DMS153 treated with DMSO at 0.1 percent for 48 hours (cell line): ENCODE measurements around the gene SPG21.
"Not testable (repeated sequence)": the region's sequence is repeated elsewhere in the genome, so short reads cannot be mapped to it uniquely, and the experiment has no call there.

ENCODE experiments used
- DNase-seq: peaks from one replicate; lab custom pipeline; 2025; ENCODE audit not compliant: unreplicated experiment; lab: John Stamatoyannopoulos, UW

Gene SPG21, protein sequence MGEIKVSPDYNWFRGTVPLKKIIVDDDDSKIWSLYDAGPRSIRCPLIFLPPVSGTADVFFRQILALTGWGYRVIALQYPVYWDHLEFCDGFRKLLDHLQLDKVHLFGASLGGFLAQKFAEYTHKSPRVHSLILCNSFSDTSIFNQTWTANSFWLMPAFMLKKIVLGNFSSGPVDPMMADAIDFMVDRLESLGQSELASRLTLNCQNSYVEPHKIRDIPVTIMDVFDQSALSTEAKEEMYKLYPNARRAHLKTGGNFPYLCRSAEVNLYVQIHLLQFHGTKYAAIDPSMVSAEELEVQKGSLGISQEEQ

DNA sequence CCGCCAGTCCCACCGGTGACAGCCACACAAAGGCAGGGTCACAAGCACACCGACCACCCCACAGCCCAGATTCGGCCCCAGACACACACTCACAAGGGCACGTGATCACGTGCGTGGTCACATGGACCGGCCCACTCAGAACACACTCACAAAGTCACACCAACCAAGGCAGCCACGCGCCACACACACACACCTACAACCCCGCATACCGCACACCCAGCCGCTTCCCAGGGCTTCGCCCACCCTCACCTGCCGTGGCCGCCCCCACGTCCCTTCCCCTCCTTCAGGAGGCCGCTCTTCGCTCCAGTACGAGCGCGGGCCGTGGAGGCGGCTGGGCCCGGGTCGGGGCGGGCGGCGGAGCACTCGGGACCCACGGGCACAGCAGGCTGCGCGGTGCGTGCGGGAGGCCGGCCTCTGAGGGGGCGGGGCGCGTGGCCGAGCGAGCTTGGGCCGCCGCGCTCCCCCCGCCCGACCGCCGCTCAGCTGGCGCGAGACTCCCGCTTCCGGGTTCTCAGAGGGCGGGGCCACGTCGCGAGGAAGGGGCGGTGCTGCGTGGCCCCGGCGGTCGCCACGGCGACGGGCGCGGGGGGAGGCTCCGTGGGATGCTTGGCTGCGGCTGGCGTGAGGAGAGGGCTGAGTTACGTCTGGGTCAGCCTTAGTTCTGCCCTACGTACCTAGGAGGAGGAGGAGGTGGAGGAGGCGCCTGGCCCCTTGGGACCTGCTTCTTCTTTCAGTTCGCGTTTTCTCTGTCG, at the start of gene SPG21:
TSS of gene SPG21 (minus strand) at position 499 of the 752 bp plus-strand sequence. CDS start 6,345 bp downstream, outside the sequence.
- DNase-seq, result peak; percentile 41

DNA sequence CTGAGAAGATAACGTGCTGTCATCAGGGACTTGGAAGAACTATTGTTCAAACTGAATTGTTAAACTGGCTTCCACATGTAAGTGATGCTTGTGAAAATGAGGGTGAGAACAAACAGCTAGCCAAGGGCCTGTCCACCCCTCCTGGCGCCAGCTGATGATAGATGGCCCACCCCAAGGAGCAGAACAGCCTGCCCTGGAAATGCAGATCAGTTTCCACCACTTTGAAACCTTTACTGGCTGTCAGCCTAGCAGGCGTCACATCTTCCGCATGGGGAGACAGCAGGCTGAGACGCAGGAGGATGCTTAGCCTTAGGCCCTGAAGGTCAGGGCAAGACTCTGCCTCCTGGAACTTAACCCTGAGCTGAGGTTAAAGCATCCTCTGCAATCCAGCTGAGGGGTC, 49.1 kb upstream of the SPG21 start:
- DNase-seq, result no peak

DNA sequence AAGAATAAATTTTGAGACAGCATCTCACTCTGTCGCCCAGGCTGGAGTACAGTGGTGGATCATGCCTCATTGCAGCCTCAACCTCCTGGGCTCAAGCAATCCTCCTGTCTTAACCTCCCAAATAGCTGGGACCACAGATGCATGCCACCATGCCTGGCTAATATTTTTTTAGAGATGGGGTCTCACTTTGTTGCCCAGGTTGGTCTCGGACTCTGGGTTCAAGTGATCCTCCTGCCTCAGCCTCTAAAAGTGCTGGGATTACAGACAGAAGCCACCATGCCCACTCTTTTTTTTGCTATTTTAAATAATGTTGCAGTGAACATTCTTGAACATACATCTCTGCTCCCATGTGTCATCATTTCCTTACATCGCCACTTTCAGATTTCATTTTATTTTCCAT, 48.7 kb upstream of the SPG21 start:
- DNase-seq, result no peak

GRCh38 chr15:65037309-65037708, 47.6 kb upstream of the SPG21 start:
- no peak for DNase-seq

DNA sequence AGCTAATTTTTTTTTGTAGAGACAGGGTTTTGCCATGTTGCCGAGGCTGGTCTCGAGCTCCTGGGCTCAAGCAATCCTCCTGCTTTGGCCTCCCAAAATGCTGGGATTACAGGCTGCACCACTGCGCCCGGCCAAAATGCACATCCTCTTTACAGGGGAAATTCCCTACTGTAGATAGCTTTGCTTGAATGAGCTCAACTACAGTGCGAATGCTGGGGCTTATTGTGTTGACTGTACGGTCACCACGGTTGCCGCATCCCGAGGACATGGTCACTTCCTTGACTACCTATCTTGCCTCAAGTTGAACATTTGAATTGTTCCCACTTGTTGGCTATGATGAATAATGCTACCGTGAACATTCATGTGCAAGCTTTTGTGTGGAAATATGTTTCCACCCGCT, 45.0 kb upstream of the SPG21 start:
- DNase-seq, result no peak

DNA sequence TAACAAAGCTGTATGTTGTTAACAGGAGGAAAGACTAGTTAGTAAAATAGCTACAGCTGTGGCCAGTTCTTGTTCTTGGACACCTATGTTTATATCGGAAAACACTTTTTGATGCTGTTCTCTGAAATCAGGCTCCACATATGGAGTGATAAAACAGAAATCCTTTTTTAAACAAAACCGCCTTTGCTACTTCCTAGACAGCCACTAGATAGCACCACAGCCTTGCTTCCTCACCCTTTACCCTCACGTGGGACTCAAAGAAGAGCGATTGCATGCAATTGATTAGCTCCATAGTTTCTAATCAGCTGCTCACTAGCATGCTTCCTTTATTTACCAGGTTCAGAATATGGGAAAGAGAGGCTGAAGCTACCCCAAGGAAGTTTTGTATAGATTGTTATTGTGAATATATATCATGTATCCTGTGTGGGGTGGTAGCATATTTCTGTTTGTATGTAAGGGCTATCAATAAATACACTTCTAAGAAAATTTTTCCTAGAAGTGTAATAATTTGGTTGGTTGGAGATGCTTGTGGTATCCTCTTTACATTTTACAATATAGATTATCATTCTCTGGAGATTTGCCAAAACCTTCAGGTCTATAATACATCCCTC, 44.0 kb upstream of the SPG21 start:
- no peak for DNase-seq

GRCh38 chr15:65032801-65033537, 43.3 kb upstream of the SPG21 start:
- DNase-seq, result peak; percentile 1

DNA sequence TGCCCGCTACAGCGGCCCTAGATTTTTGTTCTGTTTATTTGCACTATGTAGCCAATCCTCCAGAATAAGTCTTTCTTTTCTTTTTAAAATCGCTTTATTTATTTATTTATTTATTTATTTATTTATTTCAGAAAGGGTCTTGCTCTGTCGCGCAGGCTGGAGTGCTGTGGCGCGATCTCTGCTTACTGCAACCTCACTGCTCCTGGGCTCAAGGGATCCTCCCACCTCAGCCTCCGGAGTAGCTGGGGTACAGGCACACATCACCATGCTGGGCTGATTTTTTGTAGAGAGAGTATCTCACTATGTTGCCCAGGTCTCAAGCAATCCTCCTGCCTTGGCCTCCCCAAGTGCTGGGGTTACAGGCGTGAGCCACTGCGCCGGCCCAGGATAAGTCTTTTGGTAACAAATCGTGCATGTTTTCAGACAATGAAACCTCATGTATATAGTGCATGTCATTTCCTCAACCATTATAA, 40.1 kb upstream of the SPG21 start:
- DNase-seq, result no peak

DNA sequence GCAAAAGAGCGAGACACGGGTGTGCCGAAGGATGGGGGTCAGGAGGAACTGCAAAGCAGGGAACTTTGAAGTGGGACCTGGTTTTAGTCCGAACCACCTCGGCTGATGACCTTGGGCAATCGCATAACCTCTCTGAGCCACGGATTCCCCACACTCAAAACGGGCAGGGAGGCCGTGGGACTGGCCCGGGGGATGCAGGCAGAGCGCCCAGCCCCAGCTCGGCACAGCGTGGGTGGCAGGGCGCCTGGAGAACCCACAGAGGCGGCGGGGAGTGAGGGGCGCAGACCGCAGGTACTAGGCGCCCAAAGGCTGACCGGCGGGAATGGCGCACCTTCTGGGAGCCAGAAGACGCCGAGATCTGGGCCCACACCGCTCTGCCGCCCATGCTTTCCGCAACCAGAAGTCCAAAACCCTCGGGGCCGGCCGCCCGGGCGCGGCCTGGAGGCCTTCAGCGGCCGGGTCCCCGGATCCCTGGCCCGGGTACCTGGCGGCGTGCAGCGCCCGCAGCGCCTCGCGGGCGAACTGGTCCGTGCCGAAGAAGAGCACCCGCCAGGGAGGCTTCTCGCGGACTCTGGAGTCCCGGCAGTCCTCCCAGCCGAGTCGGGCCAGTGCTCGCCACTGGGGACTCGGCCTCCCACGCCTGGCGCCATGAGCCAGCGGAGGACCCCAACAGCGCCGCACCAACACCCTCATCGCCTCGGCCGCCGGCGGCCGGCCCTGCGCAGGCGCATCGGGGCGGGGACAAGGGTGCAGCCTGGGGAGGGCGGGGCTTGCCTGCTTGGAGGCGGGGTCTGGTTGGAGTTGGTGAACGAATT, 39.4 kb upstream of the SPG21 start, which contains the start of gene MTFMT:
TSS of gene MTFMT (minus strand) at position 719 of the 815 bp plus-strand sequence. CDS start at position 693, 26 bp downstream.
- peak; percentile 8 for DNase-seq

GRCh38 chr15:65028338-65028737, 38.6 kb upstream of the SPG21 start:
- DNase-seq, result no peak

DNA sequence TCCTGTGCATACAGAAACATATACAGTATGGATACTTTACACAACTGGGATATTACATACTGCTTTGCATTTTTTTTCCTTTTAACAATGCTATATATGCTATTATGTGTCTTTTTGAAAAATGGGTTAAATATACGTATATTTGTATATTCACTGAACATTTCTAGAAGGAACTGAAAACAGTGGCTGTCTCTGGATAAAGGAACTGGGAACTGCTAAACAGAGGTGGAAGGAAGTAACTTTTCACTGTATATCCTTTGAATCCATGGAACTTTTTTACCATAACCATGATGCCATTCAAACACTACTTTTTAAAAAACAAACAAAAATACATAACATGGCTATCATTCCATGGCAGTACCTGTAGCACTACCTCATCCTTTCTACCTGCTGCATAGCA, 37.9 kb upstream of the SPG21 start:
- no peak for DNase-seq

GRCh38 chr15:65026756-65027155, 37.0 kb upstream of the SPG21 start:
- DNase-seq, result no peak

DNA sequence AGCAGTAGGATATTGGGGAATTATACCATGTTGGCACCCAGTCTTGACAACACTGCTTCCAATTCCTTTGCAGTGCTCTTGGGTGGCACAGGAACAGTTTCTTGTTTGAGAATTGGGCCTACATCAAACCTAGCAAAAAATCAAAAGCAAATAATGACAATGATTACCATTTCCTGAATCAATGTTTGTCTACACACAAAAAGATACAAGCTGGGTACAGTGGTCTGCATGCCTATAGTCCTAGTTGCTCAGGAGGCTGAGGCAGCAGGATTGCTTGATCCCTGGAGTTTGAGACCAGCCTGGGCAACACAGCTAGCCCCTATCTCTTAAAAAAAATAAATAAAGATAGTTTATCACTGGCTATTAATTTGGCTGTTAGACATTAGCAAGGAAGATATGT, 31.8 kb upstream of the SPG21 start:
- no peak for DNase-seq

- DNase-seq, result no peak
These were observed 30.7 kb upstream of the SPG21 start for GRCh38 chr15:65020419-65020818.

DNA sequence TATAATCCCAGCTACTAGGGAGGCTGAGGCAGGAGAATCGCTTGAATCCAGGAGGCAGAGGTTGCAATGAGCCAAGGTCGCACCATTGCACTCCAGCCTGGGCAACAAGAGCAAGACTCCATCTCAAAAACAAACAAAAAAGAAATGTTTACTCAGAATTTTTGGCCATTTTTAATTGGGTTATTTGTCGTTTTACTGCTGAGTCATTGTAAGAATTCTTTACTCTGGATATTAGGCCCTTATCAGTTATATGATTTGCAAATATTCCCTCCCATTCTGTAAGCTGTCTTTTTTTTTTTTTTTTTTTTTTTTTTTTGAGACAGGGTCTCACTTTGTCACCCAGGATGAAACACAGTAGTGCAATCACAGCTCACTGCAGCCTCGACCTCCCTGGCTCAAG, 21.5 kb upstream of the SPG21 start:
- not testable (repeated sequence) for DNase-seq

DNA sequence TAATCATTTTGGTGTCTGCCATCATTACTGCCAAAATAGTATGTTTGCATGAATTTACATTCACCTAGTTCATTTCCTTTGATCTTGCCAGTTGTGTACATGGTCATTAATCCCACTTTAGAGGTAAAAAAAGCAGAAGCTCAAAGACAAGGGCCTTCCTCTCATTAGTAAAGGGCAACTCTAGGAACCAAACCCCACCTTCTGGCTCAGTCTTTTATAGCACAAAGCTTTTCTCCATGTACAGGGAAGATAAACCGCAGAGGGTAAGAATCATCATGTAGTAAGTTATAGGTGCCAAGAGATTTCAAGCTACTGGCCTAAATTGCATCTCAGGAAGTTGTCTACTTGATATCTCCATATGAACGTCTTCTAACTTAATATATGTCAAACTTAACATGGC, 19.3 kb upstream of the SPG21 start:
- DNase-seq, result no peak

DNA sequence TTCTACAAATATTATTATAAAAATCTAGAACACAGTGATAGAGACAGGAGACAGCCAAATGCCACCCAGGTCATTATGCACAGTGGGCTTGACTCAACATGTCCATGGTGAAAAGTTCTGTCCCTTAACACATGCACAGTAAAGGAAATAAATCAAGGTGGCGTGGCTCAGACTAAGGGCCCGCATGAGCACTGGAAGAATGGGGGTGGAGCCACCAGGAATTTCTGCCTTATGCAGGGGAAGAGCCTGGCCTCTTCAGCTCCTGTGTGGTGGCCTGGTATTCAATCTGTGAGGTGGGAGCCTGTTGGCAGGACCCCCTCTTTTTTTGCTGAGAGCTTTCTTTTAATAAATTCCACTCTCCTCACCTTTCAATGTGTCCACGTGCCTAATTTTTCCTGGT, 17.2 kb upstream of the SPG21 start:
- no peak for DNase-seq

- no peak for DNase-seq
These were observed 15.3 kb upstream of the SPG21 start for GRCh38 chr15:65004993-65005392.

DNA sequence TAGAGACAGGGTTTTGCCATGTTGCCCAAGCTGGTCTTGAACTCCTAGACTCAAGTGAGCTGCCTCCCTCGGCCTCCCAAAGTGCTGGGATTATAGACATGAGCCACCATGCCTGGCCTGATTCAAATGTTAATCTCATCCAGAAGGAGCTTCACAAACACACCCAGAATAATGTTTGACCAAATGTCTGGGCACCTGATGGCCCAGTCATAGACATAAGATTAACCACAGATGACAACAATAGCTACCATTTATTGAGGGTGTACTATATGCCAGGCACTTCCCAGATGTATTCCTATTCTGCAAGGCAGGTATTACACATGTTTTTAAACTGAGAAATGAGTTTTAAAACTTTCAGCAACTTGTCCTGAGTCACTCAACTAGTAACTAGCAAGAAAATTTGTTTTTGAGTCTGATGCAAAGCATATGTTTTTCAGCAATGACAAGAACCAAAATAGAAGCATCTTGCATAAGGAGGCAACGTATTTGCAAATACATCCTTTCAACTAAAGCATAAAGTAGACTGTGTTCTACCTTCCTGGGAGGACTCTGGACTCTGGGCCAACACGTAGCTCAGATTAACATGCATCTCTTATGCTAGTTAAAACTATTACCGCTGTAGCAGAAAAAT, 8.1 kb upstream of the SPG21 start:
- no peak for DNase-seq

DNA sequence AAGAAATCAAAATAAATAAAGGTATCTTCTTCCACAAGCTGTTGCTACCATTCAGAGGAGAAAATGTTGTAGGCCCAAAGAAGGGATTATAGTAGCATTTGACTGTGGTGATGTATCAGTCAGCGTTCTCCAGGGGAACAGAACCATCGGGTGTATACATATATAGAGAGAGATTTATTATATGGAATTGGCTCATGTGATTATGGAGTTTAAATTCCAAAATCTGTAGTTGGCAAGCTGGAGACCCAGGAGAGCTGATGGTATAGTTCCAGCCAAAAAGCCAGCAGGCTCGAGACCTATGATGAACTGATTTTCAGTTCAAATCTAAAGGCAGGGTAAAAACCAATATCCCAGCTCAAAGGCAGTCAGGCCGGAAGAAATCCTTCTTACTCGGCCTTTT, 7.4 kb upstream of the SPG21 start:
- no peak for DNase-seq
